HG02884 (cell line): ENCODE data around the gene OTOGL.

Experiments used
- ATAC-seq: cut with Tn5 transposase; IDR thresholded peaks from one replicate; pipeline ENCODE4 v1.9.1; 2021; ENCODE audit warnings: mild to moderate bottlenecking, moderate library complexity; ENCODE audit not compliant: unreplicated experiment

Gene OTOGL, protein sequence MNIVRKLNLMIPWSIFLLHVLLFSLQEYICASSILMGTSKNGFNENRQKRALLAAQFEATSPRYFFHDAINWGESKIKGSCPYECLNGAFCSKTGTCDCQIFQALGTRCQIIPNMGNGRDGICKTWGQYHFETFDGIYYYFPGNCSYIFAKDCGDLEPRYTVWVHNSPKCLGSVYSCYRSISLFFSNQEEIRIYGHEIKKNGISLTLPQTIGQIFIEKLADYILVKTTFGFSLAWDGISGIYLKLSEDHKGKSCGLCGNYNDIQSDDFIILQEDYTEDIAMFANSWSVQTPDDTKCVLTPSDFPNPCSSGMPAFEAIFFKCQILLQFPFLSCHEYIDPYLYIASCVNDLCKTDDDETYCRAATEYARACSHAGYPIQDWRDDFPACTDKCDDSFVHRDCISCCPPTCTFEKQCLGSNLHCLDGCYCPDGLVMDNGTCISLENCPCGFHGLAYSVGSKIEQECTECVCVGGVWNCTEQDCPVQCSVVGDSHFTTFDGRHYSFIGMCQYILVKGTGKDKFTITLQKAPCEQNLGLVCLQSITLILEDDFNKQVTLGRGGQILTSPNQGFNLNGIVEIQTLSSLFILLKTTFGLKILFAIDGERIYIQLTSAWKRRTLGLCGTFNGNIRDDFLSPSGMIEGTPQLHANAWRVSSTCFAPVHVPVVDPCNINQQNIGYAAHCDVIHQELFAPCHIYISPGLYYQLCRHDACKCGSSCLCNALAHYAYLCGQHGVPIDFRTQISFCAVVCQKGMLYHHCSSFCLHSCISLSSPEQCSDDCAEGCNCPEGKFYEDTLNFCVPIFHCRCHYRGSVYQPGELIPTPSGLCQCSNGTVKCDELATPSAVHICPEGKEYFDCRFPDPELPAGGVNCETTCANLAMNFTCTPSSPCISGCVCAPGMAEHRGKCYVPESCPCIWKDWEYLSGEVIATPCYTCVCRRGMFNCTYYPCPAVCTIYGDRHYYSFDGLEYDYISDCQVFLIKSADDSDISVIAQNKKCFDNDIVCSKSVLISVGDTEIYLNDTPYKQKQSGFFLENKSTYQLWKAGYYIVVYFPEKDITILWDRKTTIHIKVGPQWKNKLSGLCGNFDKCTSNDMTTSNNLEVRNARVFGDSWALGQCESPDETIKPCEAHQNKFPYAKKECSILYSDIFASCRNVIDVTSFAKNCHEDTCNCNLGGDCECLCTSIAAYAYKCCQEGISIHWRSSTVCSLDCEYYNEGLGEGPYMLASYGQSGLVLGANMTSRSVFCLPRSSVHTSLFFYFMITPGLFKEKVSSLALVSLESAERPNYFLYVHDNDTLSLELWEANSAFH (N-terminal part only)

GRCh38 chr12:80099259-80099658, at the start of gene OTOGL:
OTOGL (plus strand) TSS chr12:80099537; CDS start chr12:80209432, 109,895 bp downstream.
- no peak for ATAC-seq

GRCh38 chr12:80050236-80050635, 49.1 kb upstream of the OTOGL start:
- no peak for ATAC-seq

- no peak for ATAC-seq
Observed at GRCh38 chr12:80053051-80053790, 46.1 kb upstream of the OTOGL start.

DNA sequence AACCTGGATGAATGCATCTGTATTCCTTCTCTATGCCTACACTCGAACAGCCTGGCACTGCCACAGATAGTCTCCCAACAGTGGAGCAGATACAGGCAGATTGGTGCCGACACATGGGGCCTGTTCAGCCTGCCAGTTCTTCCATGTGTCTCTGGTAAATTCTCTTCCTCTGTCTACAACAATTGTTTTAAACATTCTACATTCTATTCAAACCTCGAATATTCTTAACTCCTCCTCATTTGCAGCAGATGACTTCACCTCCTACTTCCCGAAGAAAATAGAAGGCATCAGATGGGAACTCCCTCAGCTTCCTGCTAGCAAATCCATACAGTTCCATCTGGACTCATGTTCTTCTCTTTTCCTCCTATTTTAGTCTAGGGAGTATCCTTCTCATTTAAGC, 43.1 kb upstream of the OTOGL start:
- ATAC-seq, result no peak

- no peak for ATAC-seq
Observed at GRCh38 chr12:80056845-80057244, 42.5 kb upstream of the OTOGL start.

- no peak for ATAC-seq
Observed at GRCh38 chr12:80058586-80058985, 40.8 kb upstream of the OTOGL start.

DNA sequence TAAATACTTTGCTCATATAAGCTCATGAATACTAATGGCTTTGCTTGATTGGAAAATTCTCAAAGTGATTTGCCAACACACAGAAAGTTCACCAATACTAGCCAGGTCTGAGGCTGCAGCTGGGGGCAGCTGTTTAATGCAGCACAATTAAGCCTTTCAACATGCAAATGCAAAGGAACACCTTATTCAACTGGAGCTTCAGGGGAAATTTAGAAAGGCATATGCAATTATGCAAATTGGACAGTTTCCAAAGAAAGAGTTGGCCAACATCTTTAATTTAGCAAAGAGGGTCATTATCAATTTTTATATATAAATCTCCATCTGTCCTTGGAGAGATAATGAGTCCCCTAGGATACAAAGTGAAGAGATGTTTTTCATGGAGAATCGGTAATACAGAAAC, 40.2 kb upstream of the OTOGL start:
- ATAC-seq, result no peak

- no peak for ATAC-seq
Observed at GRCh38 chr12:80059875-80060274, 39.5 kb upstream of the OTOGL start.

DNA sequence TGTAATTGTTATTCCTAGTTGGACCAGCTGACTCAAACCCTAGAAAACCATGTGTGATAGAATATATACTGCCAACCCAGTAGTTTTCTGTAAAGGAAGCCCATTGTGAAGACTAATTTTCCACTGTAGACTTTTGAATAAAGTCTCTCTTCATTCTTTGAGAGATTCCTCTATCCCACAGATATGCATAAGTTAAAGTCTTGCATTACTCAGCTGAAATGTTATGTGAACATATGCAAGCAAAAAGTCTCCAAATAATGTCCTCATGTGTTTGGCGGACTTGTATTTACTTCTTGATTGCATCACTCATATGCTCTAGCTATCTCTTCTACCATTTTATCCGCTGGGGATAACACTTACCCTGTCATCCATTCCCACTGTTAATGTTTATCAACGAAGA, 35.1 kb upstream of the OTOGL start:
- no peak for ATAC-seq

- no peak for ATAC-seq
Observed at GRCh38 chr12:80064951-80065350, 34.4 kb upstream of the OTOGL start.

- no peak for ATAC-seq
Observed at GRCh38 chr12:80068173-80068572, 31.2 kb upstream of the OTOGL start.

DNA sequence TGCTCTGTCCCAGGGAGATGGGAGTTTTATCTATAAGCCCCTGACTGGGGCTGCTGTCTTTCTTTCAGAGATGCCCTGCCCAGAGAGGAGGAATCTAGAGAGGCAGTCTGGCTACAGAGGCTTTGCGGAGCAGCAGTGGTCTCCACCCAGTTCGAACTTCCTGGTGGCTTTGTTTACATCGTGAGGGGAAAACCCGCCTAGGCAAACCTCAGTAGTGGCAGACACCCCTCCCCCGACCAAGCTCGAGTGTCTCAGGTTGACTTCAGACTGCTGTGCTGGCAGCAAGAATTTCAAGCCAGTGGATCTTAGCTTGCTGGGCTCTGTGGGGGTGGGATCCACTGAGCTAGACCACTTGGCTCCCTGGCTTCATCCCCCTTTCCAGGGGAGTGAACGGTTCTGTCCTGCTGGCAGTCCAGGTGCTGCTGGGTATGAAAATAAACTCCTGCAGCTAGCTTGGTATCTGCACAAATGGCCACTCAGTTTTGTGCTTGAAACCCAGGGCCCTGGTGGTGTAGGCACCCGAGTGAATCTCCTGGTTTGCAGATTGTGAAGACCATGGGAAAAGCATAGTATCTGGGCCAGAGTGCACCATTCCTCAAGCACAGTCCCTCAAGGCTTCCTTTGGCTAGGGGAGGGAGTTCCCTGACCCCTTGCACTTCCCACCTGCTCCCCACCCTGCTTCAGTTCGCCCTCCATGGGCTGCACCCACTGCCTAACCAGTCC, 15.3 kb upstream of the OTOGL start:
- peak; percentile 83 for ATAC-seq

- ATAC-seq, result no peak
Observed at GRCh38 chr12:80086025-80086424, 13.3 kb upstream of the OTOGL start.

GRCh38 chr12:80087486-80088213, 11.7 kb upstream of the OTOGL start:
- ATAC-seq, result no peak

DNA sequence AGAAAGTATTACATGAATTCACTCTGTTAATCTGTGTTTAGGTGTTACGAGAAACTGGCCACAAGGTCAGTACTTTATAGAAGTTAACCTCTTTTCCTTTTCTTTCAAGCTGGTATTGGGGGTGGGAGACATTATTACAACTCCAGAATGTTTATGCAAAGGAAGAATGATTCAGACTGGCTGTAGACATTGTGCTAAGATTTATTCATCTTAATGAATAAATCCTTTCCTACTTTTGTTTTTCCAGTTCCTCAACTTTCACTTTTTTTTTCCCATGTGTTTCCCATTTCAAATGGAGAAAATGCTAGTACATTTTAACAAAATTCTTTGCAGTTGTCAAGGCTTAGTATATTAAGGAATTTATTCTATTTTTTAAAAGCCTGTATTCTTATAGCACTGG, 1.3 kb downstream of the OTOGL start:
- ATAC-seq, result no peak

DNA sequence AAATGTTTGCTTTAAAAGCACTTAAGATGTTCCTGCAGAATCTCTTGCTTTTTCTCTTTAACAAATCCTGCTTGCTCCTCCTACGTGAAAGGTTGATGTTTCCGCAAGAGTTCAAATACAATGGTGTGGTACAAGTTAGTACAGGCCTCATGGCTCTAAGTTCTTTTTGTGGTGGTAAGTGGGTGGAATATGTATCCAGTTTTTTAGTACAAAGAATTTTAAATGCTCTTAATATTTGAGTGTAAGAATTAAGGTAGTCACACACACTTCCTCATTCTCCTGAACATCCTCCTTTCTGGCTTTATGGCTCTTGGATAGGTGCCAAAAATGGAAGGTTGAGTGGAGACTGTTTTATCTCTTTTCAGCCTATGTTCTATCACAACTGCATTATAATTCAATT, 1.8 kb downstream of the OTOGL start:
- ATAC-seq, result no peak

- ATAC-seq, result no peak
Observed at GRCh38 chr12:80107221-80107620, 7.9 kb downstream of the OTOGL start.

DNA sequence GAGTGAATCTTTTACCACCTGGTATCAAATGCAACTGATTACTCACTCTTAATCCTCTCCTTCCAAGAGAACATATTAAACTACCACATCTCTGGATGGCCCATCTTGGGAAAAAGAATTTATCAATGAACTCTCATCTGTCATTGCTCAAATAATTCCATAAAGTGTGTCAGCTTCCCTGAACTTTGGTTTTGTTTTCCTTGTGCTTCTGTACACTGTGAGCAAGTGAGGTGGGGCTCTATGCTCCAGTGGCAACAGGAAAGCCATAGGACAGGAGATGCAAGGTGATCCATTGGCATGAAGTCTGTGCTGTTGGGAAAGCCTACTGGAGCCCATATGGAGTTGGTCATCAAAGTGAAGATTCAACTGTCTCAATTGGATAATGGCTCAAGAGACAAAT, 17.4 kb downstream of the OTOGL start:
- ATAC-seq, result no peak
